GM23338 (cell line): ENCODE data around the gene SIRT3. TPM values are rescaled to one million over a fixed set of nuclear protein-coding genes. Genes with fewer than 3 reads are reported as not detected.

Experiments used
- ATAC-seq: fragments of 200-7000 bp; cut with Tn5 transposase; 3 replicates; pipeline ENCODE4 v1.9.1; 2020
- DNase-seq: peaks from one replicate; pipeline ENCODE4 v3.0.0-alpha.2; 2015; ENCODE audit warnings: low spot score
- H2AFZ ChIP-seq: fragments of 200-600 bp; sonication (generic); 2 replicates; pipeline ENCODE4 v1.8.0; 2016; ENCODE audit warnings: antibody characterized with exemption, mild to moderate bottlenecking, moderate library complexity
- H3F3A ChIP-seq: fragments of 200-600 bp; sonication (generic); replicated peaks from 2 replicates; pipeline ENCODE4 v1.8.0; 2017; ENCODE audit warnings: antibody characterized with exemption, mixed run types, low read depth
- H3K27ac ChIP-seq: fragments of 200-600 bp; sonication (generic); 2 replicates; pipeline ENCODE4 v1.6.1; 2016; ENCODE audit warnings: low read depth
- H3K27me3 ChIP-seq: fragments of 200-600 bp; sonication (generic); 2 replicates; pipeline ENCODE4 v1.8.0; 2016; ENCODE audit warnings: mild to moderate bottlenecking, mixed run types, moderate library complexity; ENCODE audit not compliant: insufficient read depth
- H3K36me3 ChIP-seq: fragments of 200-600 bp; sonication (generic); 2 replicates; pipeline ENCODE4 v1.8.0; 2016; ENCODE audit warnings: mild to moderate bottlenecking; ENCODE audit not compliant: insufficient read depth
- H3K4me1 ChIP-seq: fragments of 200-600 bp; sonication (generic); 2 replicates; pipeline ENCODE4 v1.8.0; 2016; ENCODE audit warnings: mild to moderate bottlenecking, moderate library complexity; ENCODE audit not compliant: insufficient read depth
- H3K4me2 ChIP-seq: fragments of 200-600 bp; sonication (generic); 2 replicates; pipeline ENCODE4 v1.7.1; 2017; ENCODE audit warnings: mixed run types
- H3K4me3 ChIP-seq: fragments of 200-600 bp; sonication (generic); 2 replicates; pipeline ENCODE4 v1.6.1; 2016; ENCODE audit warnings: mixed run types
- H3K79me2 ChIP-seq: fragments of 200-600 bp; sonication (generic); replicated peaks from 2 replicates; pipeline ENCODE4 v1.8.0; 2017; ENCODE audit warnings: mild to moderate bottlenecking; ENCODE audit not compliant: insufficient read depth
- H3K9me2 ChIP-seq: fragments of 200-600 bp; sonication (generic); 2 replicates; pipeline ENCODE4 v1.8.0; 2017; ENCODE audit not compliant: insufficient read depth
- H4K20me1 ChIP-seq: fragments of 200-600 bp; sonication (generic); replicated peaks from 2 replicates; pipeline ENCODE4 v1.8.0; 2017; ENCODE audit warnings: mild to moderate bottlenecking; ENCODE audit not compliant: insufficient read depth
- H3K27ac Mint-ChIP-seq: 2 replicates; pipeline ENCODE4 v1.8.0; 2020; ENCODE audit warnings: inconsistent platforms, mild to moderate bottlenecking, moderate library complexity, mixed read lengths
- H3K27me3 Mint-ChIP-seq: 3 replicates; pipeline ENCODE4 v1.8.0; 2022; ENCODE audit warnings: low read depth, mild to moderate bottlenecking, moderate library complexity, mixed read lengths, inconsistent platforms; ENCODE audit not compliant: insufficient read depth, poor library complexity
- H3K36me3 Mint-ChIP-seq: 3 replicates; pipeline ENCODE4 v1.8.0; 2021; ENCODE audit warnings: low read depth, mild to moderate bottlenecking, inconsistent platforms, moderate library complexity, mixed read lengths
- H3K4me1 Mint-ChIP-seq: 3 replicates; pipeline ENCODE4 v1.8.0; 2020; ENCODE audit warnings: mild to moderate bottlenecking, inconsistent platforms, mixed read lengths
- H3K4me3 Mint-ChIP-seq: 3 replicates; pipeline ENCODE4 v1.8.0; 2021; ENCODE audit warnings: moderate library complexity, mild to moderate bottlenecking, inconsistent platforms, mixed read lengths
- H3K9me3 Mint-ChIP-seq: 3 replicates; pipeline ENCODE4 v1.8.0; 2020; ENCODE audit warnings: moderate library complexity, mild to moderate bottlenecking, inconsistent platforms, mixed read lengths
- CTCF ChIP-seq, 2 experiments: fragments of 200-600 bp in 1 of 2; sonication (generic) in 1 of 2; conservative IDR thresholded peaks; 2 replicates each; pipeline versions ENCODE4 v1.5.1 to v1.6.1; 2016 to 2017; ENCODE audit warnings: antibody characterized with exemption in 2 of 2, low read depth in 2 of 2, mild to moderate bottlenecking in 2 of 2, moderate library complexity in 1 of 2
- EZH2 ChIP-seq: fragments of 200-600 bp; sonication (generic); IDR thresholded peaks from one replicate; pipeline ENCODE4 v1.8.0; 2017; ENCODE audit warnings: antibody characterized with exemption, mild to moderate bottlenecking, low read depth; ENCODE audit not compliant: unreplicated experiment
- EZH2phosphoT487 ChIP-seq: fragments of 200-600 bp; sonication (generic); IDR thresholded peaks from one replicate; pipeline ENCODE4 v1.8.1; 2018; ENCODE audit warnings: antibody characterized with exemption; ENCODE audit not compliant: unreplicated experiment
- NANOG ChIP-seq: IDR thresholded peaks from 2 replicates; pipeline ENCODE4 v1.6.1; 2016; ENCODE audit warnings: antibody characterized with exemption, borderline replicate concordance
- REST ChIP-seq: IDR thresholded peaks from one replicate; pipeline ENCODE4 v1.6.1; 2018; ENCODE audit warnings: antibody characterized with exemption; ENCODE audit not compliant: unreplicated experiment
- ZNF114 ChIP-seq: fragments of 250-450 bp; sonication (Bioruptor Pico); IDR thresholded peaks from 2 replicates; pipeline ENCODE4 v1.5.0; 2020; ENCODE audit warnings: mild to moderate bottlenecking, moderate library complexity
- polyA plus RNA-seq: library from polyadenylated mRNA; unstranded; fragments of >200 nt; fragmentation: Nextera tagmentation; extraction: Ambion mirVana; gene quantifications from 2 replicates; pipeline ENCODE4 v1.2.1, GENCODE V29; 2016
- total RNA-seq: library from RNA; depleted of rRNA; stranded (reverse); fragments of >200 nt; shearing (Covaris generic); gene quantifications from 2 replicates; pipeline ENCODE4 v1.2.3, GENCODE V29; 2014

SIRT3 gene
- total and polyA plus RNA-seq, 2 experiments from 2014 or later: 7.0 to 11.4 TPM

- TF ChIP-seq CTCF (conservative IDR thresholded peaks at IDR 0.05; ENCODE audit: low read depth in 2 of 2) (no peak), EZH2 (no peak), NANOG (no peak), EZH2phosphoT487 (no peak)
Observed at GRCh38 chr11:280706-281485, 44.8 kb upstream of the SIRT3 start (continued).

- TF ChIP-seq ZNF114 (CRISPR knock-in tag): no peak
- peak; percentile 70 for TF ChIP-seq EZH2phosphoT487
- TF ChIP-seq REST: peak; percentile 72
- TF ChIP-seq CTCF (conservative IDR thresholded peaks at IDR 0.05; ENCODE audit: low read depth in 2 of 2): 0 out of 4 replicates have a peak, but pooled peaks of 1 of the 2 experiments have one; percentile 13
- no peaks in the 10 kb centered on the region for H3K79me2 ChIP-seq
- DNase-seq: peak; percentile 74
- Mint-ChIP-seq H3K4me3 (peak overlapping the region; percentile 56; the same call in 2 of the 3 replicates), H3K27me3 (peaks cover 59% of the 10 kb centered on the region), H3K36me3 (no peaks in the 10 kb centered on the region; the same call in 2 of the 3 replicates), H3K27ac (no peak overlapping the region), H3K9me3 (no peaks in the 10 kb centered on the region), H3K4me1 (peaks cover 27% of the 10 kb centered on the region)
- no peaks in the 10 kb centered on the region; the same call in 1 of the 2 replicates for H3F3A ChIP-seq
- H4K20me1 ChIP-seq: no peaks in the 10 kb centered on the region
- peak; percentile 57 for ATAC-seq
- H3K36me3 ChIP-seq: no peaks in the 10 kb centered on the region
- peak overlapping the region; percentile 51 for H3K4me3 ChIP-seq
- H2AFZ ChIP-seq: peak overlapping the region; percentile 72
- no peak overlapping the region for H3K27ac ChIP-seq
- peak overlapping the region; percentile 74 for H3K4me2 ChIP-seq
- no peaks in the 10 kb centered on the region for H3K9me2 ChIP-seq
- H3K4me1 ChIP-seq: no peaks in the 10 kb centered on the region
- peaks cover 54% of the 10 kb centered on the region for H3K27me3 ChIP-seq
Observed at GRCh38 chr11:279966-280705, 44.0 kb upstream of the SIRT3 start.
